ENCODE results near the gene LCAT.
"Not testable (repeated sequence)": the region's sequence is repeated elsewhere in the genome, so short reads cannot be mapped to it uniquely, and the experiment has no call there.

The LCAT gene

DNA sequence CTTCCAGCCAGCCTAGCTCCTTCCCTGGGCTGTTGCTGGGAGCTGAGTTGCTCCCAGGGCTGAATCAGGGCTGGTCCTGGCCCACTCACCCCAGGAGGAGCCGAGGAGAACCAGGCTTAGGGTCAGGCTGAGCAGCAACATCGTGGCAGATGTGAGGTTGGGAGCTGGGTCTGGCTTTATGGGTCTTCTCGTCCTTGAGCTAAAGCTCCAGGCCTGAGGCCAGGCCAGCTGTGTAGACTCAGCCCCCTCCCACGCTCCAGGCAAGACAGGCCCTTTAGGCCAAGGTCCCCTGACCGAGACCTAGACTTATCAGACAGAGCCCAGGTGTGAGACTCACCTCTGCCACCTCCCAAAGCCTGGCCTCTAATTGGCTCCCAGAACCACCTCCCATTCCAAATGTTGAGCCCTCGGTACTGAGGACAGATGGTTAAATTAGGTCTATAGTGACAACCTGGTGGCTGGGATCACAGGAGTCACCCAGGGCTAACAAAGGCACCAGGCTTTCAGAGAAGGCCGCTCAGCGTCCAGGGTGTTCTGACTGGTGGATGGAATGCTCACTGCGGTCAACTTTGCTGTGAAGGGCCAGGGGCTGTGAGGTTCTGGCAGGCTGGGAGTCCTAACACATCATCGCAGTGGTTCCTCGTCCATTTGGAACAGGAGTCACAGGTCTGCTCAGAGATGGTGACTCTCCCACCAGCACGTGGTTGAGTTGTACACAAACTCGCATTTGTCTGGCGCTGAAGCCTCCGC, 12.0 kb downstream of the LCAT start, which contains the start of gene CTRL:
Gene CTRL, minus strand, starts transcription at position 151 of the 750 bp plus-strand sequence. Its CDS starts 10 bp downstream, at position 141.
- DNase-seq (ENCODE audit: low read depth): no peak

DNA sequence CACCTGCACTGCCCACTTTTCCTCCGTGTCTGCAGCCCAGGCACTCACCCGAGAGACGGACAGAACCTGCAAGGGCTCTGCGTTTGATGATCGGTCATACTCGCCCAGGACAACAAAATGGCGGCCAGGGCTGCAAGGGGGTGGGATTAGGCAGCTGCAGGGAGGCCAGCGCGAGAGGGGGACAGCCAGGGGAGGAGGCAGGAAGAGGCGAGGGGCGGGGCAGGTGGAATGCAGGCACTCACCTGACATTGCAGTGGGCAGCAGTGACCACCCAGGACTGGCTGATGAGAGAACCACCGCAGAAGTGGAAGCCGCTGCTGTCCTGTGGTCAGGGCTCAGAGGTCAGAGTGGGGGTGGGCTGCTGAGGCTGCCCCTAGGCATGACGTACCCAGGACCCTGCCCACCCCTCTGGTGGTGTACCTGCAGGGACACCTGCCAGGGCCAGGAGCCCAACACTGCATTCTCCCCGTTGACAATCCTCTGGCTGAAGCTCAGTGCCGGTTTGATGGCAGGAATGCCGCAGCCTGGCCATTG, 13.2 kb downstream of the LCAT start:
- no peak for DNase-seq (ENCODE audit: low read depth)

DNA sequence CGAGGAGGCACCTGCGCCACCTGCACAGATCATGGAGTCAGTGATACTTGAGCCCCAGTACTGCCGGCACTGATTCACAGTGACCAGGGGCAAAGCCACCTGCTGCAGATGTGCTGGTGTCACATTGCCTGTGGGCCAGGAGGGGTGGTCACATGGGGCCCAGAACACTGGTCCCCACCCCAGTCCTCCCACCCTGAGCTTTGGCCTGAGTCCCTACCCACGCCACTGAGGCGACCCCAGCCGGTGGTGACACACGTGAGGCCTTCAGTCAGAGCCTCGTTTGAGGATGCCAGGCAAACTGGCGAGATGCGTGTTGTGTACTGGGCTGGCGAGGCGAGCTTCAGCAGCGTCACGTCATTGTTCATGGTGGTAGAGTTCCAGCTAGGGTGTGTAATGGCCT, 13.7 kb downstream of the LCAT start:
- DNase-seq (ENCODE audit: low read depth): no peak

DNA sequence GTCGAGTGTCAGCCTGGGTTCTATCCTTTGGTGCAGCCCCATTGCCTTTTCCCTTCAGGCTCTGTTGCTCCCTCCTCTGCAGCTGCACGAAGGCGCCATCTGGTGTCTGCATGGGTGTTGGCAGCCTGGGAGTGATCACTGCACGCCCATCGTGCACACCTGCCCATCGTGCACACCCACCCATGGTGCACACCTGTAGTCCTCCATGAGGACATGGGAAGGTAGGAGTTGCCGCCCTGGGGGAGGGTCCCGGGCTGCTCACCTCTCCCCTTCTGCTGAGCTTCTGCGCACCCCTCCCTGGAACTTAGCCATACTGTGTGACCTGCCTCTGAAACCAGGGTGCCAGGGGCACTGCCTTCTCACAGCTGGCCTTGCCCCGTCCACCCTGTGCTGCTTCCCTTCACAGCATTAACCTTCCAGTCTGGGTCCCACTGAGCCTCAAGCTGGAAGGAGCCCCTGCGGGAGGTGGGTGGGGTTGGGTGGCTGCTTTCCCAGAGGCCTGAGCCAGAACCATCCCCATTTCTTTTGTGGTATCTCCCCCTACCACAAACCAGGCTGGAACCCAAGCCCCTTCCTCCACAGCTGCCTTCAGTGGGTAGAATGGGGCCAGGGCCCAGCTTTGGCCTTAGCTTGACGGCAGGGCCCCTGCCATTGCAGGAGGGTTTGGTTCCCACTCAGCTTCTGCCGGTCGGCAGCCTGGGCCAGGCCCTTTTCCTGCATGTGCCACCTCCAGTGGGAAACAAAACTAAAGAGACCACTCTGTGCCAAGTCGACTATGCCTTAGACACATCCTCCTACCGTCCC, 15.2 kb downstream of the LCAT start:
- no peak for DNase-seq (ENCODE audit: low read depth)

DNA sequence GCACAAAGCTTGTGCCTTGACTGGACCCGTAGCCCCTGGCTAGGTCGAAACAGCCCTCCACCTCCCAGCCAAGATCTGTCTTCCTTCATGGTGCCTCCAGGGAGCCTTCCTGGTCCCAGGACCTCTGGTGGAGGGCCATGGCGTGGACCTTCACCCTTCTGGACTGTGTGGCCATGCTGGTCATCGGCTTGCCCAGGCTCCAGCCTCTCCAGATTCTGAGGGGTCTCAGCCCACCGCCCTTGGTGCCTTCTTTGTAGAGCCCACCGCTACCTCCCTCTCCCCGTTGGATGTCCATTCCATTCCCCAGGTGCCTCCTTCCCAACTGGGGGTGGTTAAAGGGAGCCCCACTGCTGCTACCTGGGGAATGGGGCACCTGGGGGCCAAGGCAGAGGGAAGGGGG, 15.8 kb downstream of the LCAT start:
- DNase-seq (ENCODE audit: low read depth): no peak

DNA sequence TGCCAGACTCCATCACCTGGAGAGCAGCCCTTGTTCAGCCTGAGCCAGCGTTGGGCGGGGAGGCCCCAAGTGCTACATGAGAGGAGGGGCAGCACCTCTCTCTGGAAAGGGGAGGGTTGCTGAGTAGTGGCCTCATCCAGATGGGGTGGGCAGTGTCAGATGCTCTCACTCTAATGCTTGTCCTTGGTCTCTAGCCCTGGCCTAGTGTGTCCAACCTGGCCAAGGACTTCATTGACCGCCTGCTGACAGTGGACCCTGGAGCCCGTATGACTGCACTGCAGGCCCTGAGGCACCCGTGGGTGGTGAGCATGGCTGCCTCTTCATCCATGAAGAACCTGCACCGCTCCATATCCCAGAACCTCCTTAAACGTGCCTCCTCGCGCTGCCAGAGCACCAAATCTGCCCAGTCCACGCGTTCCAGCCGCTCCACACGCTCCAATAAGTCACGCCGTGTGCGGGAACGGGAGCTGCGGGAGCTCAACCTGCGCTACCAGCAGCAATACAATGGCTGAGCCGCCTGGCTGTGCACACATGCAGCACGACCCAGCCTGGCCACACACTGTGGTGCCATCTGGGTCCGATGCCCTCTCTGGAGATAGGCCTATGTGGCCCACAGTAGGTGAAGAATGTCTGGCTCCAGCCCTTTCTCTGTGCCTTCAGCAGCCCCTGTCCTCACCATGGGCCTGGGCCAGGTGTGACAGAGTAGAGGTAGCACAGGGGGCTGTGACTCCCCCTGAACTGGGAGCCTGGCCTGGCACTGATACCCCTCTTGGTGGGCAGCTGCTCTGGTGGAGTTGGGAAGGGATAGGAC, 16.6 kb downstream of the LCAT start:
- DNase-seq (ENCODE audit: low read depth): no peak

DNA sequence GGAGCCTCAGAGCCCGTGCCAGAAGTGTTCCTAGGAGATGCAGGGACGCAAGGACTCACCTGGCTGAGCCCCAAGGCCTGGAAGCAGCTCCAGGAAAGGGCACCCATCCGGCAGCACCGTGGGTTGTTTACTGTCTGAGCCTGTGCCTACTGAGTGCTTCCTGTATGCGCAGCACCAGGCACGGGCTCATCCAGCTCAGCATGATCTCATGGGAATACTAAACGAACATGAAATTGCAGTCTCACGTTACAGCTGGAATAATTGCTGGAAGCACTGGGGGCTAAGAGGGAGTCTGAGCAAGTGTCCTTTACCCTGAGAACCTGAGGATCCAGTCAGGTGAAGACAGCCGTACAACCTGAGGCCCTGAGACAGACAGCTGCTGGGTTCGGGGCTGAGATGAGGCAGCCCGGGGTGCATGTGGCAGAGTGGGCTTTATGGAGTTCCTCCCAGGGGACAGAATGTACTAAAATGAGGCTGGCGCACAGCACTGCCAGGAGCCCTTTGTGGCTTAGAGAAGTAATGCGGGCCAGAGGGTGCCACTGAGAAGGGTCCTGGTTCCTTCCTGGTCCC, 17.7 kb downstream of the LCAT start:
- DNase-seq (ENCODE audit: low read depth): no peak

DNA sequence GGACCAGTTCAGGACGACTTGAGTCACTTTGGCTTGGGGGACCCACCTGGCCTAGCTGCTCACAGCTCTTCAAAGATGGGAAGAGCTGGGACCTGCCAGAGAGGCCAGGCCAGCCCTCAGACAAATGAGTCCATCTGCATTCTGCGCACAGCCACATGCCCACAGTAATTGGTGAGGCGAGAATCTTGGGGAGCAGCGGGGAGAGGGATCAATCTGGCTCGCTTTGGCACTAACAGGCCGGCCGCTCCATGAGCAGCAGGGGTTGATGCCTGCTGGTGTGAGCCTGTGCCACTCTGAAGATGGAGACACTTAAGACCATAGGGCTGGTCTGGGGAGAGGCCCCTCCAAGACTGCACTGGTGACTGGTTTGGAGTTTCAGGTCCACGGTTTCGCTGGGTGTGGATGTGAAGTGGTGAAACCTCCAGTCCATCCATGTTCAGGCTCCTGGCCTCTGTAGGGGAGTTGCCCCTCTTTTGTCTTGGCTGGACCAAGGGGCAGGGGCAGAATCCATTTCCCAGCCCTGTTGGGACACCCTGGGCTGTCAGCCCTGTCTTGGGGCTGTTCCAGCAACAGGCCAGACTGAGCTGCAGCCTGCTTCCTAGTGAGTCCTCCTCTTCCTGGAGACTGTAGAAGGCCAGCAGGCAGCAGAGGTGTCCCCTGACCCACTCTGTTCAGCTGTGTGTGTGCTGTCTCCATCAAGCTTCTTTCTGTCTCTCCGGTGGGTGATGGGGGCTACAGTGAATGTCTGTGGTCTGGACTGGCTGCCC, 19.6 kb downstream of the LCAT start:
- DNase-seq (ENCODE audit: low read depth): no peak

DNA sequence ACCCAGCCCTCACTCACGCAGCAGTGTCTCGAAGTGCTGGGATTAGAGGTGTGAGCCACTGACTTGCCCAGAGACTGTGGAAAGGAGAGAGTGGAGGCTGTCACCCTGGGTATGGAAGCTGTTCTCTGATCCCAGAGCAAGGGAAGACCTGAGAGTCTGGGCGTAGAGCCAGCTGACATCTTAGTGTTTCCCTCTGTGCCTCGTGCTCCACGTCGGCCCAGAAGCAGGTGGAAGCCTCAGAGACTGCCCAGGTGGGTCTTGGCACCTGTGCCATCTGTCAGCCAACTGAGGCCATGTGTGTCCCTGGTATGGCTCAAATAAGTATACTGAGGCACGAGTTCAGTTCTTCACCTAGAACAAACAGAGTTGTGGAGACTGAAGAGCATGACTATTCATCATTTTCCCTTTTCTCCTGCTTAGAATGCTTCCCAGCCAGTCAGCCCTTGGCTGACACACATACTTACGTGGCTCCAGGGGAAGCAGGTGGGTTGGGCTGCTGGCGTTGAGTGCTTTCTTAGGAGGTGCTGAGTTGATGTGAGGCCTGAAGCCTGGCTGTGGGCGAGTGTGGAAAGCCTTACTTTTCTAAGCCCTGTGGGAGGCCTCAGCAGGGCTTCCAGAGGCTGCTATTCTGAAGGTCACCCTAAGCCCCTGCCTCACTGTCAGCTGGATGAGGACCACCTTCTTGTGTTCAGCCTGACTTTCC, 20.4 kb downstream of the LCAT start:
- no peak for DNase-seq (ENCODE audit: low read depth)

DNA sequence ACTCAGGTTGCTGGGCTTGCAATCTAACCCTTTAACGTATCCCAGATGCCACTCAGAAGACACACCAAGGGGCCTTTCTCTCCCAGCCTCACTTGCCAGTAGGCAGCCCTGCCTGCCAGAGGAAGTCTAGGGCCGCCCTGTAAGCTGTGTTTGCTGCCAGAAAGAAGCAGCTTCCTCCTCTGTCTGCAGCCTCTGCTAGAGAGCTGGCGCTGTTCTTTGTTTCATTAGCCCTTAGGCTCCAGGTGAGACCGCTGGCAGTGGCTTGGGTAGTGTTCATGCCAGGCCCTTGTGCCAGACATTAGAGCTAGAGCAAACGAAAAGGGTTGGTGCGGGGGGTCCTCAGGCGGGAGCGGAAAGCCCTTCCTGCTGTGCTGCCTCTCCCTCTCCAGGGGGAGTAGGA, 21.2 kb downstream of the LCAT start:
- DNase-seq (ENCODE audit: low read depth): no peak

DNA sequence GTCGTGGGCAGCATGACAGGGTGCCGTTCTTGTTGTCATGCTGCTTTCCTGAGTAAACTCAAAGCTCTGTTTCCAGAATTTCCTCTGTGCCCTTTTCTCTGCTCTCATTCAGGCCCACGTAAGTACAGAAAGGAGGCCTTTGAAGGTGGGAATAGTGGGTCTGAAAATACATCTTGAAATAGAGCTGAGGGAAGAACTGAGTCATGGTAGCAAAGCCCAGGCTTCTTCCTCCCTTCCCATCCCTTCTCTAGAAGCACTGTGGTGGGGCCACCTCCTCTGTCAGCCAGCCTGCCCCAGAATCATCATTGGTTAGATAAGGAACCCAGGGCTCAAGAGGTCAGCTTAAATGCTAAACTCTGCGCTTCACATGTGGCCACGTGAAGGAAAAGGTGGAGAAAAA, 21.7 kb downstream of the LCAT start:
- DNase-seq (ENCODE audit: low read depth): no peak

DNA sequence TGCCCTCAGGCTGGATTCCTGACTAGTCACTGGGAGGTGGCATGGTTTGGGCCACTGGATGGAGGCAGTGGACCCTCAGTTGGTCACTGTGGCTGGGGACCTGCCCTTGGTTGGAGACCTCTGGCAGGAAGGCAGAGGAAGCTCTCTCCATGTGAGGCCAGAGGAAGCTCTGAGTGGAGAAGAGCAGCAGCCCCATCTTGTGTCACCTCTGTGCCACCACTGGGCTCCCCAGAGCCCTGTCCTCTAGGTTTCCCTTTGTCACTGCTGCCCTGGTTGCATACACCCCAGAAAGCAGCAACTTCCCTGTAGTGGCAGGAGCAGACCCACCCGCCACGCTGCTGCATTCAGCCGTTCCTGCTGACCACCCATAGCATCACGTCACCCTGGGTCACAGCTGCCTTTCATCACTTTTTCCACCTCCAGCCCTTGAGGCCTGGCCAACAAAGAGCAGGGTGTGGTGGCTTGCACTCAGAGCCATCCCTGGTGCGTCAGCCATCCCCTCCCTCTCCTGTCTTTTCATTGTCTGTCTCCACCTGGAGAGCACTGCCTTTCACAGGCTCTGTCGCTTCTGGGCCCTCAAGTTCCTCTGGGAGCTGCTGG, 24.2 kb downstream of the LCAT start:
- no peak for DNase-seq (ENCODE audit: low read depth)

DNA sequence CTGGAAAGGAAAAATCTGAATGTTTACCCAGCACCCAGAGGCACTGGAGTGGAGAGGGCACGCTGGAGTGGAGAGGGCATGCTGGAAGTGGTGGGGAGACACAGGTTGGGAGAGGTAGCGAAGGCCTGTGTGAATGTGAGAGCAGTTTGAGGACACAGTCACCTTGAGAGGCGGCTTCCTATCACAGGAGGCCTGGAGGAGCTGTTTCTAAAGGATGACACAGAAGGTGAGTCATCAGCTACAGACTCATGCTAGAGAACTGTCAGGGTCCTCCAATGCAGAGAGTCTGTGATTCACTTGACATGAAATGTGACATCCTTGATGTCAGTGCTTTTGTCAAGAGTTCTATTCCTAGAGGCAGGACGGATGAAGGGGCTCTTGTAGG, 26.1 kb downstream of the LCAT start:
- DNase-seq (ENCODE audit: low read depth): no peak

DNA sequence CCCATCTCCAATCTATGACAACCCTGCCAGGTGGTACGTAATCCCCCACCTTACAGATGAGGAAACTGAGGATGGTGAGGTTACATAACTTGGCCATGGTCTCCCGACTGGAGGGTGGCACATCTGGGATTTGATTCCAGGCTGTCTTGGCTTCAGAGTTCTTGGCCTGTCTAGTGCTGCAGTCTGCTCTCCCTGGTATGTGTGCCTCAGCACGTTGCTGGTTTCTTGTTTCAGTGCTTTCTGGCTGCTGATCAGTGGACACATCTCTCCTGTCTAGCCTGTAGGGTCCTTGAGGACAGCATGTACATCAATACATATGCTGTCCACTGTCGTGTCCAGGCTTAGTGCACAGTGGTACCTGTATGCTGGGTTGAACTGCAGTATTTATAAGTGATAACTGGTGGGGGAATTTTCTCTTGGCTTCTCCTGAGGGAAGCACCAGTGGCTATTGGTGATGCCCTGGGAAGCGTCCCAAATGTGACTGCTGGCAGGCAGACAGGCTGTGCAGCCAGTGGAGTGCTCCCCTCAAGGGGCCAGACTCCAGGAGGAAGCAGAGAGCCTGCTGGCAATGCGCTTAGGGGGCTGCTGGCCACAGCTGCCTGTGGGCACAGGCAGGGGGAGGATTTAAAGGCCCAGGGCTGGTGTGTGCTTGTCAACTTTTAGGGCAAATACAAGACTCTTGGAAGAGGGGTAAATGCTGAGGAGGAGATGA, 26.6 kb downstream of the LCAT start:
- DNase-seq (ENCODE audit: low read depth): no peak

DNA sequence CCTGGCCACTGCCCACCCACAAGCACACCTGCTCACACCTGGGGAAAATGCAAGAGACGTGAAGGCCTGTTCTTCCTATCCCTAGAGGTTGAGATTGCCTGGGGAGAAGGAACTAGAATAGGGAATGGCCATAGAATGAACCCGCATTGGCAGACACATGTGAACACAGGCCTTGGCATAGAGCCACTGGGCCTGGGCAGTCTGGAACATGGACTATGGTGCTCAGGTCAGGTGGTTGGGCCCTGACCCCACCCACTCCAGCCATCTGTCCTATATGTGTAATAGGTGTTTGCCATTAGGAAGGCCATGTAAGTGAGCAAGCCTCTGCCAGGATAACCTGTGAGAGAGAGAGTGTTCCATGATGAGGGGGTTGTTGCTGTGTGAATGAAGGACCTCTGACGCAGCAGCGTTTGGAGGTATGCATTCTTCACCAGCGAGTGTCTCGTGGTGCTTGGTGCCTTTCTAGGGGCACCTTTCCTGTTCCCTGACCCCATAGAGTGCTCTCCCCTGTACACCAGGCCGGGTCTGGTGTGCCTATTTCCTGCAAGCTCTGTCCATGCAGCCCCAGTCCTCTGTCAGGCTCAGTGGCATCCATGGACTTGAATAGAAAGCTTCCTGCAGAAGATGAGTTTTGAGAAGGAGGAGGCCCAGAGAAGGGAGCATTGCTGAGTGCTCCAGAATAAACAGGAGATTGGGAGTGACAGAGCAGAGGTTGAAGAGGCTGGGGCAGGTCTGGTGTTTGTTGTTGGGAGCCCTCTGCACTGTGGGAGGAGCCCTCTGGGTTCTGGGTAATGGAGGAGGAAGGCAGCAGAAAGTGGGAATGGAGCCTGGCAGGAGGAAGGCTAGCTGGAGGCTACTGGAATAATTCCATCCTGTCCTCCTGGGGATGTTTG, 27.8 kb downstream of the LCAT start:
- DNase-seq (ENCODE audit: low read depth): no peak

DNA sequence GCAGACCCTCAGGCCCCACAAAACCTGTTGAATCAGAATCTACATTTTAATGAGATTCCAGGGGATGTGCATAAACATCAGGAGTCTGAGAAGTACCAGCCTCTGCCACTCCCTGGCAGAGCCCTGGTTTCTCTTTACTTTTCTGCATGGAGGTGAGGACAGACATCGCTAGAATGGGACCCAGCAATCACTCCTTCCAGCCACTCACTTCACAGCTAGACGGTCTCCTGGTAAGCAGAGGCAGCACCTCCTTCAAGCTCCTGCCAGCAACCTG, 28.5 kb downstream of the LCAT start:
- not testable (repeated sequence) for DNase-seq (ENCODE audit: low read depth)

DNA sequence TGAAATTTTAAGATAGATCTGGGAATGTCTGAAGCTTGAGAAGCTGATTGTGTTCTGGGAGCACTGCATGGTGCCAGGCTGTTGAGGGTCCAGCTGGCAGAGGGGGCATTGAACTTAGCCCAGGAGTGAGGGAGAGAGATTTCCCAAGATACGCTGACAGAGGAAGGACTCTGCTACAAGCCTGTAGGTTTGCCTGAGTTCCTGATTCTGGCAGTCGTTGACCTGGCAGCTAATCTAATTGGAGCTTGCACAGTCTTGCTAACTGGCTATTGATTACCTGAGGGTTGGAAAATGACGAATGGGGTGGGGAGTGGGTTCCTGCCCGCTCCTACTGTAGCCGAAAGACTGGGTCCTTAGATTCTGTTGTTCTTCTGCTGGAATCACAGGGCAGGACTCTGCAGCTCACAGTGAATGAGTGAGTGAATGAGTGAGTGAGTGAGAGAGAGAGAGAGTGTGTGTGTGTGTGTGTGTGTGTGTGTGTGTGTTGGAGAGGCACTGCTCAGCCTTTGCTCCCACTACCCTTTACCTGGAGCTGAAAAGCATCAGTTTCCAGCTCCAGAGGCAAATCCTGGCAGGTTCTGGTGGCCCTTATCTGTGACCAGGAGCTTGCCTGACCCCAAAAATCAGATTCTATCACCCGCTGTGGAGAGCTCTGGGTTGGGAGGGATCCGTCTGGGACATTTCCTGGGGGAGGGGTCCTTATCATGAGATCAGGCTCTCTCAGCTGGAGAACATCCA, 29.0 kb downstream of the LCAT start:
- no peak for DNase-seq (ENCODE audit: low read depth)

DNA sequence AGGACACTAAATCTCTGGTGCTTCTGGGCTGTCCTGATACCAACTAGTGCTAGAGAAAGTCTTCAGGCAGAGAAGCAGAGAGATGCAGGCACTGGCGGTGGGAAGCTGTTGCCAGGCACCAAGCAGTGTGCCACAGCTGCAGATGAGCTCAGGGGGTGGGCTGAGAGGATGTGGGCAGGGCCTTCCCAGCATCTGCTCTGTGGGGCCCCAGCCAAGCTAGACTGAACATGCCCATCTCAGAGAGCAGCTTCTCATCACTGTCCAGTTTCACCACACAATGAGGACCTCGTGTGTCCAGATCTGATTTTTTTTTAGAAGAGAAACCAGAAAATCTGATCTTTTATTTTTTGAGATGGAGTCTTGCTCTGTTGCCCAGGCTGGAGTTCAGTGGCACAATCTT, 33.8 kb downstream of the LCAT start:
- peak; percentile 67 for DNase-seq (ENCODE audit: low read depth)
